Measurements from ENCODE around the gene SAXO1.

DNA sequence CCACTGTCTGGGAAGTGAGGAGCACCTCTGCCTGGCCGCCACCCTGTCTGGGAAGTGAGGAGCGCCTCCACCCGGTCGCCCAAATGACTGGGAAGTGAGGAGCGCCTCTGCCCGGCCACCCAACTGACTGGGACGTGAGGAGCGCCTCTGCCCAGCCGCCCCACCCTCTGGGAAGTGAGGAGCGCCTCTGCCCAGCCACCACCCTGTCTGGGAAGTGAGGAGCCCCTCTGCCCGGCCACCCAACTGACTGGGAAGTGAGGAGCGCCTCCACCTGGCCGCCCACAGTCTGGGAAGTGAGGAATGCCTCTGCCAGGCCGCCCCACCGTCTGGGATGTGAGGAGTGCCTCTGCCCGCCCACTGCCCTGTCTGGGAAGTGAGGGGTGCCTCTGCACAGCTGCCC lies 32.9 kb downstream of the SAXO1 start:
- no peak for TF ChIP-seq POLR2A (IDR thresholded peaks at IDR 0.05)
- TF ChIP-seq, protein P1, sequence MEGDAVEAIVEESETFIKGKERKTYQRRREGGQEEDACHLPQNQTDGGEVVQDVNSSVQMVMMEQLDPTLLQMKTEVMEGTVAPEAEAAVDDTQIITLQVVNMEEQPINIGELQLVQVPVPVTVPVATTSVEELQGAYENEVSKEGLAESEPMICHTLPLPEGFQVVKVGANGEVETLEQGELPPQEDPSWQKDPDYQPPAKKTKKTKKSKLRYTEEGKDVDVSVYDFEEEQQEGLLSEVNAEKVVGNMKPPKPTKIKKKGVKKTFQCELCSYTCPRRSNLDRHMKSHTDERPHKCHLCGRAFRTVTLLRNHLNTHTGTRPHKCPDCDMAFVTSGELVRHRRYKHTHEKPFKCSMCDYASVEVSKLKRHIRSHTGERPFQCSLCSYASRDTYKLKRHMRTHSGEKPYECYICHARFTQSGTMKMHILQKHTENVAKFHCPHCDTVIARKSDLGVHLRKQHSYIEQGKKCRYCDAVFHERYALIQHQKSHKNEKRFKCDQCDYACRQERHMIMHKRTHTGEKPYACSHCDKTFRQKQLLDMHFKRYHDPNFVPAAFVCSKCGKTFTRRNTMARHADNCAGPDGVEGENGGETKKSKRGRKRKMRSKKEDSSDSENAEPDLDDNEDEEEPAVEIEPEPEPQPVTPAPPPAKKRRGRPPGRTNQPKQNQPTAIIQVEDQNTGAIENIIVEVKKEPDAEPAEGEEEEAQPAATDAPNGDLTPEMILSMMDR (IDR thresholded peaks at IDR 0.05): no peak

Data from adrenal gland (tissue), 5 donors.